Measurements from ENCODE around the gene CCDC90B. TPM values are rescaled to one million over a fixed set of nuclear protein-coding genes. Genes with fewer than 3 reads are reported as not detected.

CCDC90B gene
- total and polyA plus RNA-seq, 2 donors from 2014 or later: 31.6 to 38.7 TPM

DNA sequence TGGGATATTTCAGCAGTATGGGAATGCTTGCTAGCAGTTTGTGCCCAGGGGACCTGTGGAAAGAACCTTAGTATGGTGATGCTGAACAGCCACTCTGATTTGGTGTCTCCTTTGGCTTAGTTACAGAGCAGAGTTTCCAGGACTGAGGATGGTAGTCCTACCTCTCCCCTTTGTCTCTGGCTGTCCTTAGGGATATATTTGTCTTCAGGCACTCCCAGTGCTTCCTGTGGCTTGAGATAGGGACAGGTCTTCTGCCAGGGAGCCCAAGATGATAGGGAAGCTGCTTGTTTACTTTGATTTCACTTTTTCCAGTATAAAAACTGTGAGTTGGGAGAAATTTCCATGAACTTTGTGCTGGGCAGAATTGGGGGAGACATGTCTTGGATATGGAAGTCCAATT, 64.5 kb downstream of the CCDC90B start:
- no peak for DNase-seq
- TF ChIP-seq, protein P1, sequence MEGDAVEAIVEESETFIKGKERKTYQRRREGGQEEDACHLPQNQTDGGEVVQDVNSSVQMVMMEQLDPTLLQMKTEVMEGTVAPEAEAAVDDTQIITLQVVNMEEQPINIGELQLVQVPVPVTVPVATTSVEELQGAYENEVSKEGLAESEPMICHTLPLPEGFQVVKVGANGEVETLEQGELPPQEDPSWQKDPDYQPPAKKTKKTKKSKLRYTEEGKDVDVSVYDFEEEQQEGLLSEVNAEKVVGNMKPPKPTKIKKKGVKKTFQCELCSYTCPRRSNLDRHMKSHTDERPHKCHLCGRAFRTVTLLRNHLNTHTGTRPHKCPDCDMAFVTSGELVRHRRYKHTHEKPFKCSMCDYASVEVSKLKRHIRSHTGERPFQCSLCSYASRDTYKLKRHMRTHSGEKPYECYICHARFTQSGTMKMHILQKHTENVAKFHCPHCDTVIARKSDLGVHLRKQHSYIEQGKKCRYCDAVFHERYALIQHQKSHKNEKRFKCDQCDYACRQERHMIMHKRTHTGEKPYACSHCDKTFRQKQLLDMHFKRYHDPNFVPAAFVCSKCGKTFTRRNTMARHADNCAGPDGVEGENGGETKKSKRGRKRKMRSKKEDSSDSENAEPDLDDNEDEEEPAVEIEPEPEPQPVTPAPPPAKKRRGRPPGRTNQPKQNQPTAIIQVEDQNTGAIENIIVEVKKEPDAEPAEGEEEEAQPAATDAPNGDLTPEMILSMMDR (IDR thresholded peaks at IDR 0.05; ENCODE audit: borderline replicate concordance, extremely low read depth, insufficient read depth): no peak
- intact Hi-C loops (cut with DNase I): no loop called here
- no peaks in the 10 kb centered on the region for H3K9me3 ChIP-seq (ENCODE audit: control insufficient read depth in 2 of 3, insufficient read depth in 1 of 3, low read length in 3 of 3)
- no peak for FAIRE-seq
- H3K36me3 ChIP-seq (ENCODE audit: control insufficient read depth in 2 of 3, insufficient read depth in 3 of 3, low read length in 3 of 3): no peaks in the 10 kb centered on the region
- H3K27ac ChIP-seq (ENCODE audit: low read depth in 2 of 2, low read length in 2 of 2): no peak overlapping the region
- no peak overlapping the region for H3K4me3 ChIP-seq (ENCODE audit: low read length in 3 of 3)
- no peaks in the 10 kb centered on the region for H3K27me3 ChIP-seq (ENCODE audit: control insufficient read depth, insufficient read depth, low read length)
- H3K9ac ChIP-seq (ENCODE audit: low read length in 3 of 3): no peak overlapping the region
- H3K4me1 ChIP-seq (ENCODE audit: control insufficient read depth in 2 of 3, insufficient read depth in 2 of 3, low read depth in 1 of 3, low read length in 3 of 3): no peaks in the 10 kb centered on the region

DNA sequence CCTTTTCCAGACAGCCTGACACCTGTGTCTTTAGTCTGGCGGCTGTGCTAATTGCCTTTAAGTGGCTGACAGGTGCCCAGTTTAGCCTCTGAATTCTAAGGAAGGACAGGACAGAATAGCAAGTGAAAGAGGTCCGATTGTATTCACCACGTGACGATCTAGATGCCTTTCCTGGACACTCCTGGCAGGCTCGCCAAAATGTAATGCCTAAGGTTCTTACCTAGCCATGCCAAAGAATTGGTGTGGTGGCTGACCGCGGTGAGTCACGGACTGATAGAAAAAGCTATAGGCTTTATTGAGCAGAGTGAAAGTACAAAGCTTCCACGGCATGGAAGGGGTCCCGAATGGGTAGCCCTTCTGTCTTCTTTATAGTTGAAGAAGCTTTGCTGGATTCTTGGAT, 65.9 kb downstream of the CCDC90B start:
- Histone ChIP-seq H3K9ac (ENCODE audit: low read length in 3 of 3) (no peak overlapping the region), H3K4me1 (ENCODE audit: control insufficient read depth in 2 of 3, insufficient read depth in 2 of 3, low read depth in 1 of 3, low read length in 3 of 3) (no peaks in the 10 kb centered on the region), H3K4me3 (ENCODE audit: low read length in 3 of 3) (no peak overlapping the region), H3K27me3 (ENCODE audit: control insufficient read depth, insufficient read depth, low read length) (no peaks in the 10 kb centered on the region), H3K36me3 (ENCODE audit: control insufficient read depth in 2 of 3, insufficient read depth in 3 of 3, low read length in 3 of 3) (no peaks in the 10 kb centered on the region), H3K27ac (ENCODE audit: low read depth in 2 of 2, low read length in 2 of 2) (no peak overlapping the region), H3K9me3 (ENCODE audit: control insufficient read depth in 2 of 3, insufficient read depth in 1 of 3, low read length in 3 of 3) (no peaks in the 10 kb centered on the region)
- TF ChIP-seq, protein P1 (IDR thresholded peaks at IDR 0.05; ENCODE audit: borderline replicate concordance, extremely low read depth, insufficient read depth): no peak
- intact Hi-C loops (cut with DNase I): no loop called here
- DNase-seq: no peak
- no peak for FAIRE-seq

DNA sequence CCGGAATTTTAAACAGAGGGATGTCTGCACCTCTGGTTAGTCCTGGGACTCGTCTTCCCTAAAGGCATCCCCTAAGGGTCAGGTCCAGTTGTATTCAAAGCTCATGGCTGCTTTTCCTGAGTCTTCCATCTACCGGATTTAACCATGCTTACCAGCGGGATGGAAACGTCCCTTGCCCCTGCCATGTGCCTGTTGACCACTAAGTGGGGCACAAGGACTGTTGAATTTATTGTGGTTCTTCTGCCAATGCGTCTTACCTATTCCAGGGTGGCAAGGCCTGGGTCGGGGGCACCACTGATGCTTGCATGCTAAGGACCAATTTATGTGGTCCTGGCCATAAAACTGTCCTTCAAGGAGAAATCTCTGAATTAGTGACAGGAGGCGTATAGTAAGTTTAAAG, 67.1 kb downstream of the CCDC90B start:
- intact Hi-C loops (cut with DNase I): no loop called here

More for the DNA sequence above, 67.1 kb downstream of the CCDC90B start:
- FAIRE-seq (no peak), DNase-seq (peak in 1 of 5 donors; percentile 7)
- TF ChIP-seq, protein P1 (IDR thresholded peaks at IDR 0.05; ENCODE audit: borderline replicate concordance, extremely low read depth, insufficient read depth): no peak
- Histone ChIP-seq H3K4me1 (ENCODE audit: control insufficient read depth in 2 of 3, insufficient read depth in 2 of 3, low read depth in 1 of 3, low read length in 3 of 3) (no peaks in the 10 kb centered on the region), H3K27ac (ENCODE audit: low read depth in 2 of 2, low read length in 2 of 2) (no peak overlapping the region), H3K9ac (ENCODE audit: low read length in 3 of 3) (no peak overlapping the region), H3K27me3 (ENCODE audit: control insufficient read depth, insufficient read depth, low read length) (no peaks in the 10 kb centered on the region), H3K36me3 (ENCODE audit: control insufficient read depth in 2 of 3, insufficient read depth in 3 of 3, low read length in 3 of 3) (no peaks in the 10 kb centered on the region), H3K9me3 (ENCODE audit: control insufficient read depth in 2 of 3, insufficient read depth in 1 of 3, low read length in 3 of 3) (no peaks in the 10 kb centered on the region), H3K4me3 (ENCODE audit: low read length in 3 of 3) (no peak overlapping the region)

Other genes starting within 250 kb of the CCDC90B start
- 15.2 TPM for gene RAB30, start 214.5 kb downstream of the CCDC90B start, total RNA-seq
- 3.1 TPM for gene RAB30, start 214.5 kb downstream of the CCDC90B start, polyA plus RNA-seq (ENCODE audit: insufficient read depth, low read depth, low replicate concordance)
- 61.2 TPM for gene PCF11, start 129.2 kb downstream of the CCDC90B start, total RNA-seq
- 19.3 TPM for gene PCF11, start 129.2 kb downstream of the CCDC90B start, polyA plus RNA-seq (ENCODE audit: insufficient read depth, low read depth, low replicate concordance)
- gene ANKRD42, start 92.7 kb downstream of the CCDC90B start, total RNA-seq: 22.5 TPM
- gene ANKRD42, start 92.7 kb downstream of the CCDC90B start, polyA plus RNA-seq (ENCODE audit: insufficient read depth, low read depth, low replicate concordance): 12.1 TPM